HG02763 (cell line): ENCODE data around the gene TMCC1.
"Not testable (repeated sequence)": the region's sequence is repeated elsewhere in the genome, so short reads cannot be mapped to it uniquely, and the experiment has no call there.

Experiments used
- ATAC-seq: cut with Tn5 transposase; IDR thresholded peaks from one replicate; pipeline ENCODE4 v1.9.1; 2021; ENCODE audit warnings: mild to moderate bottlenecking, moderate library complexity; ENCODE audit not compliant: unreplicated experiment

The TMCC1 gene

GRCh38 chr3:129892857-129893580 lies 492 bp downstream of the TMCC1 start:
- ATAC-seq = peak; percentile 71

GRCh38 chr3:129892486-129892856 lies 1.0 kb downstream of the TMCC1 start:
- no peak for ATAC-seq

GRCh38 chr3:129890891-129891290 lies 2.6 kb downstream of the TMCC1 start:
- no peak for ATAC-seq

GRCh38 chr3:129890125-129890524 lies 3.4 kb downstream of the TMCC1 start:
- no peak for ATAC-seq

- no peak for ATAC-seq
Measured at GRCh38 chr3:129888771-129889170, 4.7 kb downstream of the TMCC1 start.

- no peak for ATAC-seq
Measured at GRCh38 chr3:129881261-129881660, 12.2 kb downstream of the TMCC1 start.

GRCh38 chr3:129878355-129878754 lies 15.2 kb downstream of the TMCC1 start:
- no peak for ATAC-seq

- not testable (repeated sequence) for ATAC-seq
Measured at GRCh38 chr3:129874479-129874878, 19.0 kb downstream of the TMCC1 start.

- no peak for ATAC-seq
Measured at GRCh38 chr3:129868912-129869311, 24.6 kb downstream of the TMCC1 start.

- ATAC-seq = no peak
Measured at GRCh38 chr3:129867506-129868124, 25.9 kb downstream of the TMCC1 start.

GRCh38 chr3:129865806-129866205 lies 27.7 kb downstream of the TMCC1 start:
- no peak for ATAC-seq

GRCh38 chr3:129864519-129864918 lies 29.0 kb downstream of the TMCC1 start:
- ATAC-seq = no peak

GRCh38 chr3:129859272-129859671 lies 34.2 kb downstream of the TMCC1 start:
- no peak for ATAC-seq

- ATAC-seq = no peak
Measured at GRCh38 chr3:129857899-129858298, 35.6 kb downstream of the TMCC1 start.

- ATAC-seq = not testable (repeated sequence)
Measured at GRCh38 chr3:129856790-129857189, 36.7 kb downstream of the TMCC1 start.

- ATAC-seq = no peak
Measured at GRCh38 chr3:129855832-129856419, 37.6 kb downstream of the TMCC1 start.

GRCh38 chr3:129855170-129855831 lies 38.2 kb downstream of the TMCC1 start:
- ATAC-seq = no peak

- no peak for ATAC-seq
Measured at GRCh38 chr3:129854460-129854859, 39.1 kb downstream of the TMCC1 start.

GRCh38 chr3:129845956-129846355 lies 47.6 kb downstream of the TMCC1 start:
- ATAC-seq = no peak

GRCh38 chr3:129840707-129841360 lies 52.7 kb downstream of the TMCC1 start:
- ATAC-seq = no peak

GRCh38 chr3:129838086-129838485 lies 55.4 kb downstream of the TMCC1 start:
- ATAC-seq = no peak
